K562 (cell line): ENCODE data around the gene SLC2A9. TPM values are rescaled to one million over a fixed set of nuclear protein-coding genes. Genes with fewer than 3 reads are reported as not detected.

ENCODE experiments used
- CBX1 ChIP-seq: sonication (generic); IDR thresholded peaks from 2 replicates; pipeline ENCODE4 v1.6.1; 2016; ENCODE audit warnings: antibody characterized with exemption, low read depth, mild to moderate bottlenecking
- CCNT2 ChIP-seq: IDR thresholded peaks from 2 replicates; pipeline ENCODE4 v1.6.1; 2011; ENCODE audit warnings: borderline replicate concordance, low read depth, mild to moderate bottlenecking, moderate library complexity, mixed read lengths, low read length; ENCODE audit not compliant: insufficient read length; ENCODE audit errors: extremely low read depth
- CXXC5 ChIP-seq: fragments of 250-450 bp; sonication (Bioruptor Pico); IDR thresholded peaks from 2 replicates; pipeline ENCODE4 v1.8.0; 2022; ENCODE audit warnings: inconsistent platforms, mild to moderate bottlenecking, moderate library complexity
- ELF4 ChIP-seq: fragments of 450-650 bp; formaldehyde crosslinking; IDR thresholded peaks from 2 replicates; pipeline ENCODE4 v1.4.0; 2022; ENCODE audit warnings: missing genetic modification characterization
- FOXK1 ChIP-seq: sonication (generic); formaldehyde crosslinking; IDR thresholded peaks from 2 replicates; pipeline ENCODE4 v1.8.0; 2022; ENCODE audit warnings: missing genetic modification reagents, mild to moderate bottlenecking, borderline replicate concordance
- HMG20B ChIP-seq: fragments of 250-450 bp; sonication (Bioruptor Pico); IDR thresholded peaks from 2 replicates; pipeline ENCODE4 v1.5.0; 2021; ENCODE audit warnings: mild to moderate bottlenecking
- KLF16 ChIP-seq: IDR thresholded peaks from 2 replicates; pipeline ENCODE4 v1.6.1; 2016; ENCODE audit warnings: antibody characterized with exemption
- NR2C2 ChIP-seq, 2 experiments: fragments of 200-800 bp in 1 of 2; sonication (Bioruptor generic) in 1 of 2; sonication (generic) in 1 of 2; formaldehyde crosslinking in 1 of 2; IDR thresholded peaks; 2 replicates each; pipeline versions ENCODE4 v1.6.1 to v1.8.0; 2016 to 2022; ENCODE audit warnings: mild to moderate bottlenecking in 1 of 2, missing compliant biosample characterization in 1 of 2, missing genetic modification characterization in 1 of 2, missing genetic modification reagents in 1 of 2
- POLR2AphosphoS5 ChIP-seq: IDR thresholded peaks from 2 replicates; pipeline ENCODE4 v1.6.1; 2011; ENCODE audit warnings: mild to moderate bottlenecking, low read depth, low read length, moderate library complexity; ENCODE audit not compliant: control insufficient read depth, insufficient read depth
- RBBP5 ChIP-seq: fragments of 200-600 bp; sonication (generic); IDR thresholded peaks from 2 replicates; pipeline ENCODE4 v1.6.1; 2012; ENCODE audit warnings: borderline replicate concordance, mild to moderate bottlenecking, low read length, control low read depth, inconsistent platforms; ENCODE audit not compliant: insufficient read depth, poor library complexity, severe bottlenecking
- RCOR1 ChIP-seq, 2 experiments: IDR thresholded peaks; 2 replicates each; pipeline ENCODE4 v1.6.1; 2012; ENCODE audit warnings: low read depth in 2 of 2, low read length in 2 of 2, borderline replicate concordance in 1 of 2, improper control_type of control experiment in 1 of 2
- RFX1 ChIP-seq: fragments of 450-650 bp; IDR thresholded peaks from 2 replicates; pipeline ENCODE4 v1.6.1; 2016; ENCODE audit warnings: mild to moderate bottlenecking, moderate library complexity
- TCF7L2 ChIP-seq: fragments of 150-350 bp; IDR thresholded peaks from 2 replicates; pipeline ENCODE4 v1.6.1; 2016; ENCODE audit warnings: low read depth, mild to moderate bottlenecking, low read length, moderate library complexity
- ZFP30 ChIP-seq: fragments of 250-450 bp; sonication (Bioruptor Pico); IDR thresholded peaks from 2 replicates; pipeline ENCODE4 v1.8.0; 2022; ENCODE audit warnings: moderate library complexity, mild to moderate bottlenecking, inconsistent platforms, borderline replicate concordance
- ZFPM2 ChIP-seq: fragments of 250-450 bp; sonication (Bioruptor Pico); IDR thresholded peaks from 2 replicates; pipeline ENCODE4 v1.5.1; 2022; ENCODE audit warnings: mild to moderate bottlenecking
- ZNF124 ChIP-seq: sonication (generic); formaldehyde crosslinking; IDR thresholded peaks from 2 replicates; pipeline ENCODE4 v1.8.1; 2022; ENCODE audit warnings: missing genetic modification reagents
- ZNF589 ChIP-seq: fragments of 200-800 bp; sonication (Bioruptor generic); IDR thresholded peaks from 2 replicates; pipeline ENCODE4 v1.6.1; 2016; ENCODE audit warnings: low read depth, missing genetic modification characterization, missing compliant biosample characterization
- polyA plus RNA-seq, 8 experiments: library from polyadenylated mRNA; depleted of rRNA in 4 of 8; stranded (reverse) in 5 of 8; unstranded in 3 of 8; fragments of >200 nt; fragmentation: Nextera tagmentation in 2 of 8; fragmentation: Illumina TruSeq in 1 of 8; extraction: Ambion mirVana in 2 of 8; extraction: Trizol in 1 of 8; gene quantifications; 2 replicates each; pipeline versions ENCODE4 v1.2.1 to v1.2.3, GENCODE V29; 2011 to 2014; ENCODE audit warnings: inconsistent platforms in 1 of 8, missing spikeins in 1 of 8
- total RNA-seq, 7 experiments: library from RNA; depleted of rRNA in 6 of 7; stranded (reverse); fragments of >200 nt in 6 of 7; fragmentation: Illumina TruSeq in 2 of 7; extraction: Trizol in 2 of 7; gene quantifications; 2 replicates each; pipeline versions ENCODE4 v1.2.1 to v1.2.3, GENCODE V29; 2011 to 2021; ENCODE audit warnings: low replicate concordance in 1 of 7
- TF ChIP-seq, protein P1 (sequence below): sonication (generic); formaldehyde crosslinking; IDR thresholded peaks from 2 replicates; pipeline ENCODE4 v1.8.1; 2023; ENCODE audit warnings: mild to moderate bottlenecking, missing genetic modification reagents
- TF ChIP-seq, protein P2 (sequence below): fragments of 450-650 bp; IDR thresholded peaks from 2 replicates; pipeline ENCODE4 v1.6.1; 2016; ENCODE audit warnings: borderline replicate concordance
- TF ChIP-seq, protein P3 (sequence below), 2 experiments: IDR thresholded peaks; 2 replicates each; pipeline ENCODE4 v1.6.1; 2012; ENCODE audit warnings: improper control_type of control experiment in 2 of 2, low read depth in 2 of 2, low read length in 2 of 2, borderline replicate concordance in 1 of 2

Gene SLC2A9
- total and polyA plus RNA-seq, 9 of the 15 experiments (the other 6 are each of a cell fraction or from before 2014, with no cell fraction given), result 0.15 to 1.9 (median 0.76) TPM

DNA sequence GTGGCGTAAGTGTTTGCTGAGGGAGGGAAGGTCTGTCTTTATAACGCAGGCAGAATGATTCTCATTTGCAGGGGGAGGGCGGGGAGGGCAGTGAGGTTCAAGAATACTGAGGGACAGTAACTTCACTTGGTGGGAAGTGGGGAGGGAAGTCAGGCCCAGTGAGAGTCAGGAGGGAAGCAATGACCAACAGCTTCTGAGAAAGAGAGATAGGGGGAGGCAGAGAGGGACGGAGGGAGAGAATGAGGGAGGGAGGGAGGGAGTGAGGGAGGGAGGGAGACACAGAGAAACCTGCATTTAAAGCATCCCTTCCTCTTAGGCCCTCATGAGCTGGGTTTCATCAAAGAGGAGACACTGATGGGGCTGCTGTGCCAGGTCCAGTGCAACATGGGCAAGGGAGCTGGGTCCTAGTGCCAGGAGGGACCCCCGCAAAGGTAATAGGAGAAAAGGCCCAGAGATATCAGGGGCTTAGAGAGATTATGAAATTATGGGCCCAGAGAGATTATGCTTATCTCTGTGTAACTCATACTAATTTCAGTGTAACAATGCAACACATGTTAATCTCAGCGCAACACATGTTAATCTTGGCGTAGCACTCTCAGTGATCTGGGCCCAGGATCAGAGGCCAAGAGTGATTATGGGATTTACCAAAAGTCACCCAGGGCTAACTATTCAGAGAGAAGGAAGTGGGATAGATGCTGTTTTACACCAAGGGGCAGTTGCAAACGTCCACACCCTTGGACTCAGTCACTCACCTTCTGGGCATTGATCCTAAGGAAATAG lies 127.8 kb downstream of the SLC2A9 start (continued):
- TF ChIP-seq ZNF589 (CRISPR knock-in tag) (peak; percentile 85), KLF16 (peak; percentile 65), CBX1 (no peak), RCOR1 (IDR thresholded peaks at IDR 0.05; ENCODE audit: borderline replicate concordance in 1 of 2, low read depth in 2 of 2, low read length in 2 of 2) (peak in 1 of 2 experiments; percentile 62; a peak in 1 of 4 replicates), NR2C2 (CRISPR knock-in tag; IDR thresholded peaks at IDR 0.05) (no peak), NR2C2 (tag; IDR thresholded peaks at IDR 0.05) (no peak), ZNF124 (CRISPR knock-in tag) (no peak), TCF7L2 (no peak), RBBP5 (no peak), CXXC5 (CRISPR knock-in tag) (no peak), RFX1 (no peak), FOXK1 (CRISPR knock-in tag) (no peak), ZFP30 (CRISPR knock-in tag) (no peak), CCNT2 (peak; percentile 61), POLR2AphosphoS5 (0 out of 2 replicates have a peak, but pooled peaks have one; percentile 21), ELF4 (0 out of 2 replicates have a peak, but pooled peaks have one; percentile 14), ZFPM2 (no peak), HMG20B (CRISPR knock-in tag) (no peak)
- TF ChIP-seq, protein P1, sequence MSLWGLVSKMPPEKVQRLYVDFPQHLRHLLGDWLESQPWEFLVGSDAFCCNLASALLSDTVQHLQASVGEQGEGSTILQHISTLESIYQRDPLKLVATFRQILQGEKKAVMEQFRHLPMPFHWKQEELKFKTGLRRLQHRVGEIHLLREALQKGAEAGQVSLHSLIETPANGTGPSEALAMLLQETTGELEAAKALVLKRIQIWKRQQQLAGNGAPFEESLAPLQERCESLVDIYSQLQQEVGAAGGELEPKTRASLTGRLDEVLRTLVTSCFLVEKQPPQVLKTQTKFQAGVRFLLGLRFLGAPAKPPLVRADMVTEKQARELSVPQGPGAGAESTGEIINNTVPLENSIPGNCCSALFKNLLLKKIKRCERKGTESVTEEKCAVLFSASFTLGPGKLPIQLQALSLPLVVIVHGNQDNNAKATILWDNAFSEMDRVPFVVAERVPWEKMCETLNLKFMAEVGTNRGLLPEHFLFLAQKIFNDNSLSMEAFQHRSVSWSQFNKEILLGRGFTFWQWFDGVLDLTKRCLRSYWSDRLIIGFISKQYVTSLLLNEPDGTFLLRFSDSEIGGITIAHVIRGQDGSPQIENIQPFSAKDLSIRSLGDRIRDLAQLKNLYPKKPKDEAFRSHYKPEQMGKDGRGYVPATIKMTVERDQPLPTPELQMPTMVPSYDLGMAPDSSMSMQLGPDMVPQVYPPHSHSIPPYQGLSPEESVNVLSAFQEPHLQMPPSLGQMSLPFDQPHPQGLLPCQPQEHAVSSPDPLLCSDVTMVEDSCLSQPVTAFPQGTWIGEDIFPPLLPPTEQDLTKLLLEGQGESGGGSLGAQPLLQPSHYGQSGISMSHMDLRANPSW, result no peak
- TF ChIP-seq, protein P2, sequence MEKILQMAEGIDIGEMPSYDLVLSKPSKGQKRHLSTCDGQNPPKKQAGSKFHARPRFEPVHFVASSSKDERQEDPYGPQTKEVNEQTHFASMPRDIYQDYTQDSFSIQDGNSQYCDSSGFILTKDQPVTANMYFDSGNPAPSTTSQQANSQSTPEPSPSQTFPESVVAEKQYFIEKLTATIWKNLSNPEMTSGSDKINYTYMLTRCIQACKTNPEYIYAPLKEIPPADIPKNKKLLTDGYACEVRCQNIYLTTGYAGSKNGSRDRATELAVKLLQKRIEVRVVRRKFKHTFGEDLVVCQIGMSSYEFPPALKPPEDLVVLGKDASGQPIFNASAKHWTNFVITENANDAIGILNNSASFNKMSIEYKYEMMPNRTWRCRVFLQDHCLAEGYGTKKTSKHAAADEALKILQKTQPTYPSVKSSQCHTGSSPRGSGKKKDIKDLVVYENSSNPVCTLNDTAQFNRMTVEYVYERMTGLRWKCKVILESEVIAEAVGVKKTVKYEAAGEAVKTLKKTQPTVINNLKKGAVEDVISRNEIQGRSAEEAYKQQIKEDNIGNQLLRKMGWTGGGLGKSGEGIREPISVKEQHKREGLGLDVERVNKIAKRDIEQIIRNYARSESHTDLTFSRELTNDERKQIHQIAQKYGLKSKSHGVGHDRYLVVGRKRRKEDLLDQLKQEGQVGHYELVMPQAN, result no peak
- TF ChIP-seq, protein P3, sequence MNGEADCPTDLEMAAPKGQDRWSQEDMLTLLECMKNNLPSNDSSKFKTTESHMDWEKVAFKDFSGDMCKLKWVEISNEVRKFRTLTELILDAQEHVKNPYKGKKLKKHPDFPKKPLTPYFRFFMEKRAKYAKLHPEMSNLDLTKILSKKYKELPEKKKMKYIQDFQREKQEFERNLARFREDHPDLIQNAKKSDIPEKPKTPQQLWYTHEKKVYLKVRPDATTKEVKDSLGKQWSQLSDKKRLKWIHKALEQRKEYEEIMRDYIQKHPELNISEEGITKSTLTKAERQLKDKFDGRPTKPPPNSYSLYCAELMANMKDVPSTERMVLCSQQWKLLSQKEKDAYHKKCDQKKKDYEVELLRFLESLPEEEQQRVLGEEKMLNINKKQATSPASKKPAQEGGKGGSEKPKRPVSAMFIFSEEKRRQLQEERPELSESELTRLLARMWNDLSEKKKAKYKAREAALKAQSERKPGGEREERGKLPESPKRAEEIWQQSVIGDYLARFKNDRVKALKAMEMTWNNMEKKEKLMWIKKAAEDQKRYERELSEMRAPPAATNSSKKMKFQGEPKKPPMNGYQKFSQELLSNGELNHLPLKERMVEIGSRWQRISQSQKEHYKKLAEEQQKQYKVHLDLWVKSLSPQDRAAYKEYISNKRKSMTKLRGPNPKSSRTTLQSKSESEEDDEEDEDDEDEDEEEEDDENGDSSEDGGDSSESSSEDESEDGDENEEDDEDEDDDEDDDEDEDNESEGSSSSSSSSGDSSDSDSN (IDR thresholded peaks at IDR 0.05; ENCODE audit: borderline replicate concordance in 1 of 2, low read depth in 2 of 2, low read length in 2 of 2), result no peak
